Measurements from ENCODE around the gene KIF2C. TPM values are rescaled to one million over a fixed set of nuclear protein-coding genes. Genes with fewer than 3 reads are reported as not detected.
"Not testable (repeated sequence)": the region's sequence is repeated elsewhere in the genome, so short reads cannot be mapped to it uniquely, and the experiment has no call there.

KIF2C gene
- polyA plus RNA-seq, 1 experiment = 35.3 TPM

DNA sequence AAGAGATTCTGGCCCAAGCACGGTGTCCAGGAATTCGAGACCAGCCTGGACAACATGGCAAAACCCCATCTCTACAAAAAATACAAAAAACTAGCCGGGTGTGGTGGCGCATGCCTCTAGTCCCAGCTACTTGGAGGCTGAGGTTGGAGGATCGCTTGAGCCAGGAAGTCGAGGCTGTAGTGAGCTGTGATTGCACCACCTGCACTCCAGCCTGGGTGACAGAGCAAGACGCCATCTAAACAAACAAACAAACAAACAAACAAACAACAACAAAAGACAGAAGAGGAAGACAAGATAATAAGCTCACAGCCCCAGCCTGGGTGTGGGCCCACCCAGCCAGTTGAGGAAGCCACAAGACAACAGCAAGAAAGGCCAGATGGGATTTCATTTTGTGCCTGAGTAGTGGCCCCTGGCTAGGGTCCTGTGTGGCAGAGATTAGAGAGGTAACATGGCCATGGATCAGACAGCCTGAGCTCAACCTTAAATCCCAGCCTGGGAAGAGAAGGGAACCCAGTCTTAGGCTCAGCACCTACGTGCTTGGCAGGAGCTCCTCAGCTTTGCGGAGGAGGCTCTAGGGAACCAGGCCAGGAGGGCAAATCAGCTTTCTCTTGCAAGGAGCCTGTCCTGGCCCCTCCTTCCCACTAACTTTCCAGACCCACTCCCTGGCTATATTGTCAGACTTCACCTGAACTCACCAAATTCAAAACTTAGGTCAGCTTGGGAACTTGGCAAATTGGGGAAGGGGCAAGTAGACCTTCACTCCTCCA lies 53.3 kb downstream of the KIF2C start:
- TF ChIP-seq, protein P1, sequence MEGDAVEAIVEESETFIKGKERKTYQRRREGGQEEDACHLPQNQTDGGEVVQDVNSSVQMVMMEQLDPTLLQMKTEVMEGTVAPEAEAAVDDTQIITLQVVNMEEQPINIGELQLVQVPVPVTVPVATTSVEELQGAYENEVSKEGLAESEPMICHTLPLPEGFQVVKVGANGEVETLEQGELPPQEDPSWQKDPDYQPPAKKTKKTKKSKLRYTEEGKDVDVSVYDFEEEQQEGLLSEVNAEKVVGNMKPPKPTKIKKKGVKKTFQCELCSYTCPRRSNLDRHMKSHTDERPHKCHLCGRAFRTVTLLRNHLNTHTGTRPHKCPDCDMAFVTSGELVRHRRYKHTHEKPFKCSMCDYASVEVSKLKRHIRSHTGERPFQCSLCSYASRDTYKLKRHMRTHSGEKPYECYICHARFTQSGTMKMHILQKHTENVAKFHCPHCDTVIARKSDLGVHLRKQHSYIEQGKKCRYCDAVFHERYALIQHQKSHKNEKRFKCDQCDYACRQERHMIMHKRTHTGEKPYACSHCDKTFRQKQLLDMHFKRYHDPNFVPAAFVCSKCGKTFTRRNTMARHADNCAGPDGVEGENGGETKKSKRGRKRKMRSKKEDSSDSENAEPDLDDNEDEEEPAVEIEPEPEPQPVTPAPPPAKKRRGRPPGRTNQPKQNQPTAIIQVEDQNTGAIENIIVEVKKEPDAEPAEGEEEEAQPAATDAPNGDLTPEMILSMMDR (IDR thresholded peaks at IDR 0.05; ENCODE audit: insufficient read depth, low read depth, low read length) = no peak
- H3K36me3 ChIP-seq (ENCODE audit: control insufficient read depth, insufficient read depth, low read length) = no peaks in the 10 kb centered on the region
- ChIA-PET POLR2A (interaction anchor here (0.6 kb wide), 1 partner anchor 10 kb away, joined by 6 read pairs; no protein-coding TSS in a partner anchor), CTCF (interaction anchor here (0.7 to 4.3 kb wide), 18 partner anchors 9 to 509 kb away, joined by 3 to 21 read pairs (median 4); partner anchors contain the start of genes BTBD19, DYNLT4, EIF2B3 and HECTD3)
- H3K27me3 ChIP-seq (ENCODE audit: control insufficient read depth, insufficient read depth, low read length) = peaks cover 1% of the 10 kb centered on the region; the same call in 1 of the 2 replicates
- no peak overlapping the region for H3K4me3 ChIP-seq (ENCODE audit: low read depth, low read length)
- DNase-seq (ENCODE audit: low read depth) = no peak

DNA sequence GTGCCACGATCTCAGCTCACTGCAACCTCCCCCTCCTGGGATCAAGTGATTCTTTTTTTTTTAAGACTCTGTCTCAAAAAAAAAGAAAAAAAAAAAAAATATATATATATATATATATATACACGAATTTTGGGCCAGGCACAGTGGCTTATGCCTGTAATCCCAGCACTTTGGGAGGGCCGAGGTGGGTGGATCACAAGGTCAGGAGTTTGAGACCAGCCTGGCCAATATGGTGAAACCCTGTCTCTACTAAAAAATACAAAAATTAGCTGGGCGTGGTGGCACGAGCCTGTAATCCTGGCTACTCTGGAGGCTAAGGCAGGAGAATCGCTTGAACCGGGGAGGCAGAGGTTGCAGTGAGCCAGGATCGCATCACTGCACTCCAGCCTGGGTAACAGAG lies 58.2 kb downstream of the KIF2C start:
- H3K4me3 ChIP-seq (ENCODE audit: low read depth, low read length); H3K36me3 ChIP-seq (ENCODE audit: control insufficient read depth, insufficient read depth, low read length); H3K27me3 ChIP-seq (ENCODE audit: control insufficient read depth, insufficient read depth, low read length); DNase-seq (ENCODE audit: low read depth); POLR2A ChIA-PET: not testable (repeated sequence)
- CTCF ChIA-PET = interaction anchor here (0.8 to 2.2 kb wide), 7 partner anchors 9 to 217 kb away, joined by 3 to 7 read pairs (median 5); partner anchors contain the start of genes BTBD19 and UROD

DNA sequence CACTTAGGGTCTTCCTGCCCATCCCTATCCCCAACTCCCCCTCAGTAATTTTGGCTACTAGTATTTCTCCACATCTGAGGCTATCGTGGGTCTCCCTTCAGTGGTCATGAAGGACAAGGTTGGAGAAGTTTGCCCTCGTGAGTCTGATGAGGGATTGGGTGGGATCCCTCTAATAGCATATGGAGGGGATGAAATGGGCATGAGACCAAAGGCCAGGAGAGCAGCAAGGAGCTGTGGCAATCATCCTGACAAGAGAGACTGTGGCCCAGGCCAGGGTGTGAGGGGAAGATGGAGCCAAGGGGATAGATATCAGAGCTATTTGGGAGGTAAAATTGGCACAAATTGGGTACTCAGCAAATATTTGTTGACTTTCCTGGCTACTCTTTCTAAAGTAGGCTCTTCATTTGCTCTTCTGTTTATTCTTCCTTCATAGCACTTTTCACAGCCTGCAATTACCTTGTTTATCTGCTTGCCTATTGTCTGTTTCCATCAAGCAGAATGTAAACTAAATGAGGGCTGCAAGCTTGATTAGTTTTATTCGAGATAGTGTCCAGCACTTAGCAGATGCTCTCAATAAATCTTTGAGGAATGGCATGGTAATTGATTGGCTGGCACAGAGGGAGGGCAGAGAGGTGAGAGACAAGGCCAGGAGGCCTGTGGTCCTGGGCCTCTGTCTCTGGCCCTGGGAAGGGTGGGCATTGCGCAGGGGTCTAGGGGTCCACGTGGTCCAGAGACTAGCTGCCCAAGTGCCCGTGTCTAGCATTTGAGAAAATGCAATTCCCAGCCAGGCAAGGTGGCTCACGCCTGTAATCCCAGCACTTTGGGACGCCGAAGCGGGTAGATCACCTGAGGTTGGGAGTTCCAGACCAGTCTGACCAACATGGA lies 59.1 kb downstream of the KIF2C start:
- ChIA-PET POLR2A (no interaction called here), CTCF (interaction anchor here (0.8 to 2.1 kb wide), 9 partner anchors 8 to 216 kb away, joined by 3 to 9 read pairs (median 5); partner anchors contain the start of genes BTBD19 and UROD)
- H3K27me3 ChIP-seq (ENCODE audit: control insufficient read depth, insufficient read depth, low read length) = no peaks in the 10 kb centered on the region
- TF ChIP-seq, protein P1 (IDR thresholded peaks at IDR 0.05; ENCODE audit: insufficient read depth, low read depth, low read length) = no peak
- no peak for DNase-seq (ENCODE audit: low read depth)
- no peak overlapping the region for H3K4me3 ChIP-seq (ENCODE audit: low read depth, low read length)
- peaks cover 17% of the 10 kb centered on the region for H3K36me3 ChIP-seq (ENCODE audit: control insufficient read depth, insufficient read depth, low read length)

DNA sequence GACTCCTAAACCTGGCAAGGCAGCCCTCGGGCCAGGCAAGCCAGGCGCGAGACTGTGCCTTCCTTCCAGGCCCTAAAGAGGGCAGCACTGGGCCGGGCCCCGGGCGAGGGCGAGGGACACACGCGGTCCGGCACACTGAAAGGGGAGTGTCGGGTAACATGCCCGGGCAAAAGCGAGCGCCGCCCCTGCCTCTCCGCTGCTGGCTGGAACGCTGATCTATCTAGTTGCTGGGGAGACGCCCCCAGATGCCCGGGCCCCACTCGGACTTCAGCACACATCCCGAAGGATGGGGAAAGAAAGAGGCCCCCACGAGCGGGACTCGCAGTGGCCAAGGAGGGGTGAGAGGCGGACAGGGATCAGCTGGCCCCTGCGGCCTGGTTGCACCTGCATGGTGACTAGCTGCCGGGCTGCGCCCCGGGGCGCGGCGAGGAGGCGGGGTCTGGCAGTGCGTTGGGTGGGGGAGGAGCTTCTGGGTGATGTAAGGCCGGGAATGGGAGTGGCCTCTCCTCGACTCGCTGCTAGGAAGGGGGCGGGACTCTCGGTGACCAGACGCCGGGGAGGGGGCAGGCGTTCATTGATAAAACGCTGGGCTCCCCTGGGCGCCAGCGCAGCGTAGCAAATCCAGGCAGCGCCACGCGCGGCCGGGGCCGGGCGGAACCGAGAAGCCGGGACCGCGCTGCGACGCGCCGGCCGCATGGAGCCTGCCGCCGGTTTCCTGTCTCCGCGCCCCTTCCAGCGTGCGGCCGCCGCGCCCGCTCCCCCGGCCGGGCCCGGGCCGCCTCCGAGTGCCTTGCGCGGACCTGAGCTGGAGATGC lies 60.3 kb downstream of the KIF2C start, which contains the start of gene PLK3:
PLK3 (plus strand) TSS at position 608 of the 815 bp plus-strand sequence; CDS start at position 695, 87 bp downstream.
- CTCF ChIA-PET = interaction anchor here (0.7 to 1.9 kb wide), 20 partner anchors 9 to 319 kb away, joined by 3 to 15 read pairs (median 3); partner anchors contain the start of genes BEST4, BTBD19, RNU5D-1 and RPS8
- peak; percentile 85 for DNase-seq (ENCODE audit: low read depth)
- Histone ChIP-seq H3K4me3 (ENCODE audit: low read depth, low read length) (peak within 1 kb of the TSS; percentile 77), H3K36me3 (ENCODE audit: control insufficient read depth, insufficient read depth, low read length) (peaks cover 26% of the 10 kb centered on the region), H3K27me3 (ENCODE audit: control insufficient read depth, insufficient read depth, low read length) (no peaks in the 10 kb centered on the region)
- TF ChIP-seq, protein P1 (IDR thresholded peaks at IDR 0.05; ENCODE audit: insufficient read depth, low read depth, low read length) = peak; percentile 99
- POLR2A ChIA-PET = interaction anchor here (0.5 to 1.5 kb wide), 9 partner anchors 9 to 477 kb away, joined by 3 to 12 read pairs (median 4); partner anchors contain the start of genes RPS8 and UROD

Measured in BJ (cell line).